Left forelimb (tissue), 1 donor: ENCODE measurements around the gene ISG15.
A peak's percentile ranks its signal among the peaks of the same experiment; 100 is the strongest.
"Not testable (repeated sequence)": the region's sequence is repeated elsewhere in the genome, so short reads cannot be mapped to it uniquely, and the experiment has no call there.

Experiments
- DNase-seq: peaks from one replicate; pipeline ENCODE4 v3.0.0-alpha.2; 2018; ENCODE audit warnings: low spot score

The ISG15 gene

DNA sequence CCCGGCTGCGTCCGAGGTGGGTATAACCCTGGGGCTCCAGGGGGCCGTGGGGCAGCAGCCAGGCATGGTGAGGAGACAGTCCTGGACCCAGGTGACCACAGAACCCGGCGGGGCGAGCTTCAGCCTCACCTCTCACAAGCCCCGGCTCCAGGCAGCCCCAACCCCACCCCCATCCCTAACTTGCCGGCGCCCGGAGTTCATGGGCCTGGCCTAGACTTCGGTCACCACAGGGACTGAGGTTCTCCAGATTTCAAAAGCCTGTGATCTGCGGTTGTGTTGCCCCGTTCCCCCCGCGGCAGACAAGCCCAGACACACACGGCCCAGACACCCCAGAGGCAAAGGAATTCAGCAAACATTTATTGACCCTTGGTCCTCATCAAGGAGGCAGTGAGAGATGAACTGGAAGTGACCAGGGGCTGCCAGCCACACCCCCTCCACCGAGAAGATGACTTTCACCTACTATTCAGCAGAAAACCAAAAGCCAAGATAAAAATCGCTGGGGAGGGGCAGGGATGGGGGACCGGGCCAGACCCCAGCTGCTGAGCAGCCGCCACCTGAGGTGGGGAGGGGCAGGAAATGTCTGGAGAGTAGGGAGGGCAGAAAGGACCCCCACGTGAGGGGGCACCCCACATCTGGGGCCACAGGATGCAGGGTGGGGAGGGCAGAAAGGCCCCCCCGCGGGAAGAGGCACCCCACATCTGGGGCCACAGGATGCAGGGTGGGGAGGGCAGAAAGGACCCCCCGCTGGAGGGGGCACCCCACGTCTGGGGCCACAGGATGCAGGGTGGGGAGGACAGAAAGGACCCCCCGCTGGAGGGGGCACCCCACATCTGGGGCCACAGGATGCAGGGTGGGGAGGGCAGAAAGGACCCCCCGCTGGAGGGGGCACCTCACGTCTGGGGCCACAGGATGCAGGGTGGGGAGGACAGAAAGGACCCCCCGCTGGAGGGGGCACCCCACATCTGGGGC, 17.3 kb upstream of the ISG15 start:
- no peak for DNase-seq

DNA sequence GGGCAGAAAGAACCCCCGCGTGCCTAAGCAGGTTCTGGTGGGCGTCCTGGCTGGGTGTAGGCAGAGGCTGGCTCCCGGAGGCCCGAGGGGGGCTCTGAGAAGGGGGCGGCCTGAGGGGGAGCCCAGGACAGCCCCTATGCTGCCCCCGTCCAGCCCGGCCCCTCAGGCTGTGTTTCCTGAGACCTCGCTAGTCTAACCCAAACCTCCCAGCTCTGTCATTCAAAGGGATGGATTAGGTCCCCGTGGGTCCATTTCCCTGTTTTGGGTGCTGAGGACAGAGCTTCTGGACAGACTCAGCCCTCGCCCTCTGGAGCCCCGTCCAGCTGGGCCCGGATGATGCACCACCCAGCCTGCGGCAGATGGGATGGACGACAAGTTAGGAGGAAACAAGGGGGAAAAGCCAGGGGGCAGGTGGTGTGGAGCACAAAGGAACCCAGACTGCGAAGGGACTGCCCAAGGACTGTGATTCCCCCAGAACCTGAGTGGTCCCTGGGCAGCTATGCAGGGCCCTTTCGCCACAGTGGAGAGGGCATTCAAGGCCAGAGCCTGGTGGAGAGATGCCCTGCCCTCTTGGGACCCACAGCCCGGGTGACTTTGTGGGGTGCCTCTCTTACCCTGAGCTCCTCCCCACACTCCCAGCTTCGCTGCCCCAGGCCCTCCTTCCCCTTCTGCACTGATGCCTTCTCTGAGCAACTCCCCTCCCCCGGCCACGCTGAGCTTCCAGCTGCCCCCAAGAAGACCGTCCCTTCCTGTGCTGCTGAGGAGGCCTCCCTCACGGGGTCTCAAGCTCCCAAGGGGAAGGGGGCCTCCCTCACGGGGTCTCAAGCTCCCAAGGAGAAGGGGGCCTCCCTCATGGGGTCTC, 16.2 kb upstream of the ISG15 start:
- DNase-seq, result peak; percentile 62

DNA sequence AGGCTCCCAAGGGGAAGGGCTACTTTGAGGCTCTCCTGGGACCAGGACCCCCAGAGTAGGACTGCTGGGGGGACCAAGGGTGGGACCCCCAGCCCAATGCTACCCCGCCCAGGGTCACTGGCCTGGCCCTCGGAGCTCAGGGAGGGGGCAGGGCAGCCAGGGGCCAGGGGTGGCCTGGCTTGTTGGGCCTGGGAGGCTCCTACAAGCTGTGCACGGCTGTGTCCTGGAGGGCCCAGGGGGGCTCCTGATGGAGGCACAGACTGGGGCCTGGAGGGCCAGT, 15.6 kb upstream of the ISG15 start:
- peak; percentile 64 for DNase-seq

DNA sequence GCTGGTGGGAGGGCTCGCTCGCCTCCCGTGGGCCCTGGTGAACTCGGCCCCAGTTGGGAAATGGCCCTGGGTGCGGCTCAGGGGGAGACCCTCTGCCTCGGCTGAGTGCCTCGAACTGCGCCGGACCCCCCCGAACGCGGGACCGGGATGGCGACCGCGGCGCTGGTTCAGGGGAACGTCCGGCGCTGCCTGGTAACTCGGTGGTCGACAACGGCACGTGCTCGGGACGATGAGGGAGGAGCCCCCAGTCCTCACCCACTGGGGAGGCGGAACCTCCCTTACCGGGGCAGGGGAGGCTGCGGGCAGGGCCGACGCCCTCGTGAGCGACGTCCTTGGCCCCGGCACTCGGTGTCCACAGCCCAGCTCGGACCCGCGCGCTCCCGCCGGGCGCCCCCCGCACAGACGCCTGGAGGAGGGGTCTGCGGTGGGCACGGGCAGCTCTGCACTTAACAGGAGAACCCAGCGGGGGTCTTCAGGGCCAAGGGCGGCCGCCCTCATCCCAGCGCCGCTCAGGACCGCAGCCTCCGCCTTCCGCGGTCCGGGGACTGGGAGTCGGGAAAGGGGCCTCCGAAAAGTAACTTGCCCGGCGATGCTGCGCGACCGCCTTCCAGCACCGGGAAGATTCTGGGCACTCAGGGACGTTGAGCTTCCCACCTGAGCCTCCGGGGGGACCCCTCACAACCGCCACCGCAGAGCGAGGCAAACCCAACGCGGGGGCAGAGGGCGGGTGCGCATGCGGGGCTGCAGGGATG, 15.1 kb upstream of the ISG15 start:
- DNase-seq, result peak; percentile 65

DNA sequence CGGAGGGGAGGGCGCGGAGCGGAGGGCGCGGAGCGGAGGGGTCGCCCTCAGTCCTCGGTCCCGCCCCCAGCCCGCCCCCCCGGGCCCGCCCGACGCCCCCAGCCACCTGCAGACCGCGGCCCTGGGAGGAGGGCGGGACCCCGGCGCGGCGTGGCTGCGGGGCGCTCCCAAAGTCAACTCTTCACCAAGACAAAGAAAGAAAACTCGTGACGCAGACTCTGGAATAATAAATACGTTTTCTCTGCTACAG, 14.6 kb upstream of the ISG15 start:
- no peak for DNase-seq

DNA sequence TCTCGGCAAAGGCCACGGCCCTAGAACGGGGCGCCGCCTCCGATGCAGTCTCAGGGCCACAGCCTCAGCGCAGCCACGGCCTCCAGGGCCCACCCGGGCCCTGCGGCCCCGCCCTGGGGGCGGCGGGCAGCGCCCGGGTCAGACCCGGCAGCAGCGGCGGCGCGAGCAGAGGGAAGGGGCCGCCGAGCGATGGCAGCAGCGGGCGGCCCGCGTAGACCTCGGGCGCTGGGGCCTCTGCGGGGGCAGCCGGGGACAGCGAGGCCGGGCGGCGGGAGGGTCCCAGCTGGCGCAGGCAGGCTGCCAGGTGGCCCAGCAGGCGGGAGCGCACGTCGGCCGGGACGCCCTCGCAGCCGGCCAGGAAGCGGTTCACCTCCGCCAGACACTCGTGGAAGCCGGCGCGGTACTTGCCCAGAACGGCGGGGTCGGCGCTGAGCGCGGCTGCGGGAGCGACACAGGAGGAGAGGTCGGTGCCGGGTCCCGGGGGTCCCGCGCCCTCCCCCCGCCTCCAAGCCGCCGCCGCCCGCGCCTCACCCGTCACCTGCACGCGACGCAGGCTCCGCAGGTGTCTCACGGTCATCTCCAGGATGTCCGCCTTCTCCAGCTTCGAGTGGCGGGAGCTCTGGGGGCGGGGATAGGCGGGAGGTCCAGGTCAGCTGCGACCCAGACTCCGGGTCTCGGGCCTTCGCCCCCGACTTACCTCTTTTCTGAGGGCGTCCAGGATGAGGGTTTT, 14.1 kb upstream of the ISG15 start:
- peak; percentile 76 for DNase-seq

DNA sequence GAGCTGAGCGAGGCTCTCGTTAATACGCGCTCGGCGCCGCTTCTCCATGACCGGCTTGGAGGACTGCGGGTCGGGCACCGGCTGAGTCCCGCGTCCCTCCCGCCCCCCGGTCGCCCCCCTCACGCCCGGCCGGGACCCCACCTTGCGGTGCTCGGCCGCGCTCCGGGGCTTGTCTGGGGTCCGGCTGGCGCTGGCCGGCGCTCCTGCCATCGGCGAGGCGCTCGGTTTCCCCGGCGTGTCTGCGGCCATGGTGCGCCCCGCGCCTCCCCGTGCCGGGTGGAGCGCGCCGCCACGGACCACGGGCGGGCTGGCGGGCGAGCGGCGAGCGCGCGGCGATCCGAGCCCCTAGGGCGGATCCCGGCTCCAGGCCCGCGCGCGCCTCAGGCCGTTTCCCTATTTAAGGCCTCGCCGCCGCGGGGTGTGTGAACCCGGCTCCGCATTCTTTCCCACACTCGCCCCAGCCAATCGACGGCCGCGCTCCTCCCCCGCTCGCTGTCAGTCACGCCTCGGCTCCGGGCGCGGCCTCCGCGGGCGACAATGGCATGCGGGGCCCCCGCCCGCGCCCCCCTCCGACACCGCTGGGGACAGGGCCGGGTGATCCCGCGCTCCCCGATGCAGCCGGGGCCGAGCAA, 13.5 kb upstream of the ISG15 start, which contains the start of gene HES4:
Gene HES4 (minus strand): TSS at position 373 of the 632 bp plus-strand sequence. CDS start 124 bp downstream, at position 249.
- DNase-seq, result peak; percentile 96

DNA sequence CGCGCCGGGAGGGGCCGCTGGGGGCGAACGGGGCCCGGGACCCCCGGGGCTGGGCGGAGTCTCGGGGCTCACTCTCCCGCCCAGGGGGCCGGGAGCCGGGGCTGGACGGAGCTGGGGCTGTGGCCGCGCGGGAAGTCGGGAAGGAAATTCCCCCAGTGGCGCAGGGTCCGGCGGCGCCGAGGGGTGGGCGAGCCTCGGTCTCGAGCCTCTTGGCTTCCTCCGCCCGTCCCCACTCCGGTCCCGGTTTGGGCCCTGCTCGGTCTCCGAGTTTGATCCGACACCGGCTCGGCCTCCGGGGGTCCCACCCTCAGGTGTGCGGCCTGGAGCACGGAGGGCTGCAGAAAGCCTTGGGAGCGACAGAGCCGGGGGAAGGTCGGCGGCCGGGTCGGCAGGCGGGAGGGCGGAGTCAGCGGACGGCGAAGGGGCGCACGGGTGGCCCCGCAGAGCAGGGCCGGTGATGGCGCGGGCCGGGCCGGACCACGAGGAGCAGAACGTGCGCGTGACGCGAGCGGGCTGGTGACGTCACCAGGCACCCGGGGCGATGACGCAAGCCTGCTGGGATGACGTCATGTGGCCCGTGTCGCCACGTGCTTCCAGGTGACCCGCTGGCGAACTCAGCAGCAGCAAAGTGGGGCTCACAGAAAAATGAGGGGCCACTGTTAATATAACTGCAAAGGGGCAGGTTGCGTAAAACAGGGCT, 12.8 kb upstream of the ISG15 start:
- peak; percentile 92 for DNase-seq

DNA sequence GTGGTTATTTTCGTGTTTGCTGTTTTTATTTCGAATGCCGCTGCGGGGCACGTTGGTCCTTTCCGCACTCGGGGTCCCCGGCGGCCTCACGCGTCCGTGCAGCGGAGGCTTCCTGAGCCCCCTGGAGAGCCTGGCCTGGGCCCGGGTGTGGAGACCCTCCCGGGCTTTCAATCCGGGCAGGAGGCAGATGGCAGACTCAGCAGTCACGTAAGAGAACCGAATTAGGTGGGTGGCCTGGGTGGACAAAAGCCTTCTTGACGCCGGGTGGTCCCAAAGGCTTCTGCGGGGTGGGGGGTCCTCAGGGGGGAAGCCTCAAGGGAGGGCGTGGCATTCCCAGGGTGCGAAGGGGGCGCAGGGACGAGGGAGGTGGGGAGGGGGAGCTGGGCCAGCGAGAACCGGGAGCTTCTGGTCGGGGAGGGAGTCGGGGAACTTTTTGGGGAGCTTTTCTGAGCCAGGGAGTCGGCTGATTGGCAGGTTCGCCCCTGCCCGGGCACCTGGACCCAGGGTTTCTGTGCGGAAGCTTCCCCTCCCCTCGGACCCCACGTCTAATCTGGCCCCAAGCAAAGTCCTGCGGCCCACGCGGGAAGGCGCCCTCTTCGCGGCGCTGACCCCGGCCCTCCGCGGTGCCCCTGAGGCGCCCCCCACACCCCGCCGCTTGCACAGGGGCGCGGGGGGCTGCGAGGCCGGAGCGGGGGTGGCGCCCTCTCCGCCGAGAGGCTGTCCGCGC, 12.1 kb upstream of the ISG15 start:
- DNase-seq, result peak; percentile 66

DNA sequence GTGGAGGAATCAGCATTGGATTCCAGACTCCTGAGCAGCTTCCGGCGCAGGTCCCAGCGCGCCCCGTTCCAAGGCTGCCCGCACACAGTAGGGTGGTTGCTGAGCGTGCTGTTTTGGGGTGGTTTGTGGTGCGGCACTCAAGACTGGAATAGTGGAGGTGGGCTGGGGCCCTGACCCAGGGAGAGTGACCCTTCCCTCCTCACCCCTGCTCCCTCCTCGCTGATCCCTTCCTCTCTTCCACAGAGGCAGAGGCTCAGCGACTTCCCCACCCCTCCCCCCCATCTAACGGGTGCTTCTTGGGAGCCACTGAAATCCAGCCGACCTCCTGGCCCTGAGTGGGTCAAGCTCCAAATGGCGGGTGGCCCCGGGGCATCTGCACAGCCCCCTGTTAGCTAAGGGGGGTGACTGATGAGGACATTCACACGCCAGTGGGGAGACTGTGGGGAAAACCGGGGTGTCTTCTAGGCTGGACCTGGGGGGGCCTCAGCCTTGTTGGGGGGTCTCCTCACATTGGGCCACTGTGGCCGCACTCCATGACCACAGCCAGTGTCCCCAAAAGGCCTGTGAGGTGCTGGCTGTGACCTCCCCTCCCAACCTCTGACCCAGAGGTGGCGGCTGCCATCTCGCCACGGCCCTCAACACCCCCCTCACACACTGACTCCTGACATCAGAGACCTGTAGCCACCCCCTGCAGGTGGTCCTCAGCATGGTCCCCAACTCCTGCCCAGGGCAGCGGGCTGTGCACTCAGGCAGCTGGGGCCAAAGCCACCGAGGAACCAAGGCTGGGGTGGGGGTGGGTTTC, 9.5 kb upstream of the ISG15 start:
- DNase-seq, result no peak

DNA sequence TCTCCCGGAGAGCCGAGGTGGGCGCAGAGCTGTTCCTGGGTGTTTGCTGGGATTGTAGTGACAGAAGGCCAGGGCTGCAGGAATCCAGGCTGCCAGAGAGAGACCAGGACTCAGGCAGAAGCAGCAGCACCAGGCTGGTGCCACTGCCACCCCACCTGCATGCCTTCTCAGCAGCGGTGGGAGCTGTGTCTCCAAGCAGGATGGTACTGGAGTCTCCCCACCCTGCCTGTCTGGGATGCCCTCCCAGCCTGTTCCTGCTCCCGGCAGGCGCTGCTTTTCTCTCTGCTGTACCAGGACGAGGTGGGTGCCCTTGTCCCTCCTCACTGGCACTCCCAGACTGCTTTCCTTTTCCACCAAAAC, 8.9 kb upstream of the ISG15 start:
- DNase-seq, result no peak

DNA sequence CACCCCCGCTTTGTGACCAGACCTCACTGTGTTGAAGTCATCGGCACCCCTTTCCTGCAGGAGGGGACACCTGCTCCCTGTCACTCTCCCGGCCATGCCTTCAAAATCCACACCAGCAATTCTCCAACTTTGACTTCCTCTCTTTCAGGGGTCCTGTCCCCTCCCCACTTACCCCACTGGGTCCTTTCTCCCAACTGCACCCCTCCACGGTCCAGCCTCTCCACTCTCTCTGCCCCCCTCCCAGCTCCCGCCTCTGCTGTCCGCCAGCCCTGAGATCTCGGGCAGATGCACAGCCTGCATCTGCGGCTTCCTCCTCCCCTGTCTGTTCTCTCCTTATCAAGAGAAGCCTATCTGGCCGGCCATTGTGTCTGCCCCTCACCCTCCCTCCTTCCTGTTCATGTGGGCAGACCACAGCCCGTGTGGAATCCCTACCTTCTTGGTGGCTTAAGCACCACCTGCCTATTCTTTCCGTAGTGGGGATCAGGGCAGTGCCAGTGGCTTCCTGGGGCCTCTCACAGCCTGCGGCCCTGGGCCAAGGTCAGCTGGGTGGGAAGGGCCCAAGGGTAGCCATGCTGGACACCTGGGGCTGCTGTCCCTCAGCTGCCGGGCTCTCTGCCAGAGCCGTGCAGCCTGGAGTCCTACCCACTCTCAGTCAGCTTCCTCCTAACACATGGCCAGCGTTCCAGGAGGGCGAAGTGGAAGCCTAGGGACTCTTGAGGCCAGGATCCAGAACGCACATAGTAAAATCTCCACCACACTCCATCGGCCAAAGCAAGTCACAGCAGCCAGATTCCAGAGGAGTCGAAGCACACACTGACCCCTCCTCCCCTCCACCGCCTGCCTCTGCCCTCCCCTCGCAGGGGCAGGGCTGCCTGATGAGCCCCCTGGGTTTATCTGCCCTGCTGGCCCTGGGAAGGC, 8.3 kb upstream of the ISG15 start:
- peak; percentile 74 for DNase-seq

DNA sequence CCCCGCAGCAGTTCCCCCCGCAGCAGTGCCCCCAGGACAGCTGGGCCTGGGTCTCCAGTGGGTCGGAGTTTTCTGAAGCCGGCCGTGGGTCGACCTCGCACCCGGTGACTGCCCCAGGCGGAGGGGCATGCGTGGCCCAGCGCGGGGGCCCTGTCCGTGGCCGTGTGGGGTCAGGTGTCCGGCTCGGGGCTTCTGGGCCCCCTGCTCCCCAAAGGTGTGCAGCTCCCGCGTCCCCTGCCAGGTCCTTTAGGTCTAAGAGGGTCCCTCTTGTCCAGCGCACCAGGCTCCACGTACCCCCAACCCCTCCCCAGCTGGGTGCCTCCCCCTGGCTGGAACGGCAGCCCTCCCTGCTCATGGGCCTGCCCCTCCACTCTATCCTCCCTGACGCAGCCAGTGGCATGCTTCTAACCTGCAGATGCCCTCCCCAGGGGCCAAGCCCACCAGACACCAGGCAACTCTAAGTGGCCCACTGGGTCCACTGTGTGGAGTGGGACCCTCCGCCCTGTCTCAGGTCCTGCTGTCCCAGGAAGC, 7.5 kb upstream of the ISG15 start:
- no peak for DNase-seq

DNA sequence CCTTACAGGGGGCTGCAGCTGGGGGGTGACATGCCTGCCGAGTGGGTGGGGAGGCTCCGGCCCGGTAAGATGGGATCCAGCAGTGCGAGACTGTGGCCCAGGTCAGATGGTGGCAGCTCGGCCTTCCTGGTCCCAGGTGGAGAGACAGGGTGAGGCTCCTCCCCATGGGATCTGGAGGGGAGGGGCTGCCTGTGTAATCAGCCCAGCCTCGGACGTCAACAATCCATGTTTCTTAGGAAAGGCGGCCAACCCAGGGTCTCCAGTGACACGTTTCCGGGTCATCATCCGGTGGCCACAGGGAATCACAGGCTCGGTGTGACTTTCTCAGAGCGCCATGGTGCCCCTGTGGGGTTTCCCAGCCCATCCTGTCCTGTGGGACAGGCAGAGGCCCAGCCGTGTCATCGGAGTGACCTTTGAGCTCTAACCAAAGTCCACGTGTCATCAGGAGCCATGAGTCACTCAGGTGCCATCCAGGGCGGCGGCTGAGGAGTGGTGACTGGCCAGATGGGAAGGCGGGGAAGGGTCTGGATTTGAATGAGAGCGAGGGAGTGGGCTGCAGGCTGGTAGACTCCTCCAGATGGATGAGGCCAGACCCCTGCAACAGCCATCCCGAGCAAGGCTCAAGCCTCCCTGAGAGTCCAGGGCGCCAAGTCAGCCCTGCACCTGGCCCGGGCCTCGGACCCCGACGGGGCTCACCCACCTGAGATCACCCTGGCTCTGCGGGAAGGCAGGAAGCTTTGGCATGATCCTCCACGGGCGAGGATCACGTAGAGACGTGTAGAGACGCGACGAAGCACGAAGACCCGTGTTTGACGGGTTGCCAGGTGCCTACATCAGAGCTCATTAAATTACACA, 6.8 kb upstream of the ISG15 start:
- DNase-seq, result peak; percentile 64

DNA sequence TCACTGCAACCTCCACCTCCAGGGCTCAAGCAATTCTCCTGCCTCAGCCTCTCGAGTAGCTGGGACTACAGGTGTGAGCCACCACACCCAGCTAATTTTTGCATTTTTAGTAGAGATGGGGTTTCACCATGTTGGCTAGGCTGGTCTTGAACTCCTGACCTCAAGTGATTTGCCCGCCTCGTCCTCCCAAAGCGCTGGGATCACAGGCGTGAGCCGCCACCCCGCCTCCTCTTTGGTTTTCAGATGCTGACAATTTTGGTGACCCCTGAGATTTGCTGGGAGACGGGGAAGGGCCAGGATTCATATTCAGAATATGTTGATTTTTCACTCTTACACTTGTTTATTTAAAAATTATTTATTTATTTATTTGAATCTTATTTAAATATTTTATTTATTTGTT, 3.2 kb upstream of the ISG15 start:
- not testable (repeated sequence) for DNase-seq

DNA sequence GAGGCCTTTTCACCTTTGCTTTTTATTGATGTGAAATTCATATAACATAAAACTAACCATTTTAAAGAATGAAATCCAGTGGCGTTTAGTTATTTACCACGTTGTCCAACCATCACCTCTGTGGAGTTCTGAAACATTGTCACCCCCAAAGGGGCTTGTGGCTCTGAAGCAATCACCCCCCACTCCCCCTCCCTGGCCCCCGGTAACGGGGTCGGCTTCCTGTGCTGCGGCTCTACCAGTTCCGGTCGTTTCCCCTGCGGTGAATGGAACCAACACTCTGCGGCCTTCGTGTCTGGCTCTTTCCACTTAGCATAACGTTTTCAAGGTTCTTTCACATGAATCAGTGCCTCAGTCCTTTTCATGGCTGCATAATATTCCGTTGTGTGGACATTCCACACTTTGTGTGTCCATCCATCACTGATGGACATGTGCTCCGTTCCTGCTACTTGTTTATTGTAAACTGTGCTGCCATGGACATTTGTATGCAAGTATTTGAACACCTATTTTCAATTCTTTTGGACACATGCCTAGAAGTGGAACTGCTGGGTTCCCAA, 1.8 kb upstream of the ISG15 start:
- no peak for DNase-seq

DNA sequence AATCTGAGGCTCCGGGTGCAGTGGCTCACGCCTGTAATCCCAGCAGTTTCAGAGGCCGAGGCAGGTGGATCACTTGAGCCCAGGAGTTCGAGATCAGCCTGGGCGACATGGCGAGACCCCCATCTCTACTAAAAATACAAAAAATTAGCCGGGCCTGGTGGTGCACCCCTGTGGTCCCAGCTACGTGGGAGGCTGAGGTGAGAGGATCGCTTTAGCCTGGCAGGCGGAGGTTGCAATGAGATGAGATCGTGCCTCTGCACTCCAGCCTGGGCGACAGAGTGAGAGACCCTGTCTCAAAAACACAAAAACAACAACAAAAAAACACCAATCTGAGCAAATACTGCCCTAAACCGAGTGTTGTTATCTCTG, 577 bp upstream of the ISG15 start:
- not testable (repeated sequence) for DNase-seq
